GM12873 (cell line): ENCODE results near the gene NRXN3.

ENCODE experiments used
- CTCF ChIP-seq: IDR thresholded peaks from 2 replicates; pipeline ENCODE4 v1.5.1; 2012; ENCODE audit warnings: low read depth, mild to moderate bottlenecking, moderate library complexity, low read length, control low read depth; ENCODE audit not compliant: insufficient read depth; ENCODE audit errors: missing control alignments

The NRXN3 gene

GRCh38 chr14:78823516-78823915 lies 653.3 kb downstream of the NRXN3 start:
- TF ChIP-seq CTCF, result no peak

- TF ChIP-seq CTCF, result no peak
Measured at GRCh38 chr14:78829274-78829673, 659.1 kb downstream of the NRXN3 start.

- no peak for TF ChIP-seq CTCF
Measured at GRCh38 chr14:78834766-78835451, 664.7 kb downstream of the NRXN3 start.

GRCh38 chr14:78835909-78836308 lies 665.7 kb downstream of the NRXN3 start:
- no peak for TF ChIP-seq CTCF

GRCh38 chr14:78836777-78837176 lies 666.6 kb downstream of the NRXN3 start:
- peak; percentile 64 for TF ChIP-seq CTCF

GRCh38 chr14:78838959-78839358 lies 668.8 kb downstream of the NRXN3 start:
- TF ChIP-seq CTCF, result no peak

GRCh38 chr14:78840898-78841297 lies 670.7 kb downstream of the NRXN3 start:
- no peak for TF ChIP-seq CTCF

GRCh38 chr14:78847801-78848200 lies 677.6 kb downstream of the NRXN3 start:
- TF ChIP-seq CTCF, result no peak
